H1 (cell line): Measurements from ENCODE around the gene POTED. TPM values are rescaled to one million over a fixed set of nuclear protein-coding genes. Genes with fewer than 3 reads are reported as not detected.

ENCODE experiments used
- microRNA-seq, 2 experiments: library from miRNA; unstranded; fragments of <30 nt; microRNA quantifications; one replicate each; pipeline versions ENCODE4 to v1.2.0, GENCODE V29; 2016 to 2020; ENCODE audit warnings: borderline microRNAs expressed in 2 of 2, borderline number of aligned reads in 2 of 2, borderline replicate concordance in 1 of 2
- polyA plus RNA-seq, 7 experiments: library from polyadenylated mRNA; depleted of rRNA in 3 of 7; stranded (reverse) in 5 of 7; unstranded in 2 of 7; fragments of >200 nt in 5 of 7; fragments of 200-250 nt in 2 of 7; gene quantifications; 1 replicate in 5 of 7; 2 replicates in 1 of 7; 4 replicates in 1 of 7; pipeline versions ENCODE4 v1.2.1 to v1.2.3, GENCODE V29; 2011 to 2013; ENCODE audit warnings: missing spikeins in 2 of 7, mixed read lengths in 2 of 7
- small RNA-seq: library from polyadenylated mRNA; stranded (forward); fragments of <200 nt; extraction: miRNeasy Mini kit (QIAGEN cat#:217004); gene quantifications from one replicate; pipeline ENCODE3, GENCODE V24; 2013; ENCODE audit not compliant: insufficient read depth
- total RNA-seq: library from RNA; stranded (reverse); fragmentation: NEBNext Ultra II Directional; extraction: Animal tissue kit (Norgen Biotek cat#: 25700); gene quantifications from 2 replicates; pipeline ENCODE4 v1.2.1, GENCODE V29; 2021

Gene POTED
- total and polyA plus RNA-seq, 2 of the 8 experiments (the other 6 are each of a cell fraction or from before 2014, with no cell fraction given), result not detected

Small RNA genes within 50 kb of the gene (microRNA-seq; reads per million reads assigned to microRNA genes)
- gene MIR3118-1, result 0 reads per million in 2 experiments

Small RNA genes within 50 kb of the gene (small RNA-seq; reads per million reads assigned to genes)
- gene AL050303.3, result not detected
- not detected for gene MIR3118-1
- not detected for gene RNU6-286P
